Lower leg skin (tissue), 4 donors: Measurements from ENCODE around the gene LYSMD3. TPM values are rescaled to one million over a fixed set of nuclear protein-coding genes. Genes with fewer than 3 reads are reported as not detected.

ENCODE experiments used
- DNase-seq, 2 donors: peaks; one replicate each; pipeline ENCODE4 v3.0.0-alpha.2; 2019; ENCODE audit warnings: low spot score in 2 of 2
- H3K4me3 ChIP-seq: fragments of 200-600 bp; sonication (generic); 2 replicates; pipeline ENCODE4 v1.5.1; 2017; ENCODE audit warnings: mild to moderate bottlenecking, low read depth; ENCODE audit not compliant: poor library complexity, severe bottlenecking
- POLR2A ChIP-seq, 2 donors: fragments of 450-650 bp; IDR thresholded peaks; one replicate each; pipeline ENCODE4 v1.6.1; 2016 to 2017; ENCODE audit warnings: antibody characterized with exemption in 2 of 2, mild to moderate bottlenecking in 1 of 2, moderate library complexity in 1 of 2
- WGBS, 2 donors: methylation state at CpG; one replicate each; pipeline ENCODE4 v1.1.5; 2018; 5-methylcytosine and 5-hydroxymethylcytosine counted together
- intact Hi-C: fragments of 100-400 bp; cut with DNase I; formaldehyde crosslinking; loops from one replicate; pipeline ENCODE4 v1.15.0; 2023; ENCODE audit warnings: low total_unique reads
- total RNA-seq, 4 donors: library from RNA; depleted of rRNA; stranded (reverse); fragments of >200 nt; gene quantifications; one replicate each; pipeline ENCODE4 v1.1.0, GENCODE V29; 2016
- TF ChIP-seq, protein P1 (sequence below), 3 donors: fragments of 450-650 bp; IDR thresholded peaks; one replicate each; pipeline ENCODE4 v1.5.1; 2016; ENCODE audit warnings: antibody characterized with exemption in 3 of 3, mild to moderate bottlenecking in 3 of 3, moderate library complexity in 2 of 3

The LYSMD3 gene
- total RNA-seq, 4 donors from 2014 or later: 5.4 to 10.1 (median 7.4) TPM

- TF ChIP-seq POLR2A (IDR thresholded peaks at IDR 0.05): no peak
- TF ChIP-seq, protein P1, sequence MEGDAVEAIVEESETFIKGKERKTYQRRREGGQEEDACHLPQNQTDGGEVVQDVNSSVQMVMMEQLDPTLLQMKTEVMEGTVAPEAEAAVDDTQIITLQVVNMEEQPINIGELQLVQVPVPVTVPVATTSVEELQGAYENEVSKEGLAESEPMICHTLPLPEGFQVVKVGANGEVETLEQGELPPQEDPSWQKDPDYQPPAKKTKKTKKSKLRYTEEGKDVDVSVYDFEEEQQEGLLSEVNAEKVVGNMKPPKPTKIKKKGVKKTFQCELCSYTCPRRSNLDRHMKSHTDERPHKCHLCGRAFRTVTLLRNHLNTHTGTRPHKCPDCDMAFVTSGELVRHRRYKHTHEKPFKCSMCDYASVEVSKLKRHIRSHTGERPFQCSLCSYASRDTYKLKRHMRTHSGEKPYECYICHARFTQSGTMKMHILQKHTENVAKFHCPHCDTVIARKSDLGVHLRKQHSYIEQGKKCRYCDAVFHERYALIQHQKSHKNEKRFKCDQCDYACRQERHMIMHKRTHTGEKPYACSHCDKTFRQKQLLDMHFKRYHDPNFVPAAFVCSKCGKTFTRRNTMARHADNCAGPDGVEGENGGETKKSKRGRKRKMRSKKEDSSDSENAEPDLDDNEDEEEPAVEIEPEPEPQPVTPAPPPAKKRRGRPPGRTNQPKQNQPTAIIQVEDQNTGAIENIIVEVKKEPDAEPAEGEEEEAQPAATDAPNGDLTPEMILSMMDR (IDR thresholded peaks at IDR 0.05): no peak
- no peak overlapping the region for H3K4me3 ChIP-seq
- intact Hi-C loops: no loop called here
- no peak for DNase-seq
Measured at GRCh38 chr5:90553711-90554110, 24.3 kb upstream of the LYSMD3 start.

DNA sequence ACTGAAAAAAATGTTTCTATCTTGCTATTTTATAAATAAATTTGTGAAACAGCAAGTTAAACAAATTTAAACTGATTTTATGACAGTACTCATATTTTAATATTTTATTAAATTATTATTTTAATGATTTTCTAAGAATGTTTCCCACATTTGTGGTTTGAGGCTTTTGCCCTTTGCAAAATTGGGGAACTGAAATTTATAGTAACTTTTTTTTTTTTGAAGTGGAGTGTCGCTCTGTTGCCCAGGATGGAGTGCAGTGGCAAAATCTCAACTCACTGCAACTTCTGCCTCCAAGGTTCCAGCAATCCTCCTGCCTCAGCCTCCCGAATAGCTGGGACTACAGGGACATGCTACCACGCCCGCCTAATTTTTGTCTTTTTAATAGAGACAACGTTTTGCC lies 22.0 kb upstream of the LYSMD3 start:
- no peak for DNase-seq
- TF ChIP-seq POLR2A (IDR thresholded peaks at IDR 0.05): no peak
- TF ChIP-seq, protein P1 (IDR thresholded peaks at IDR 0.05): no peak
- 82 to 85% methylated on average over 5 of the region's 5 CpGs for WGBS, 2 donors
- no peak overlapping the region for H3K4me3 ChIP-seq
- intact Hi-C loops: no loop called here

DNA sequence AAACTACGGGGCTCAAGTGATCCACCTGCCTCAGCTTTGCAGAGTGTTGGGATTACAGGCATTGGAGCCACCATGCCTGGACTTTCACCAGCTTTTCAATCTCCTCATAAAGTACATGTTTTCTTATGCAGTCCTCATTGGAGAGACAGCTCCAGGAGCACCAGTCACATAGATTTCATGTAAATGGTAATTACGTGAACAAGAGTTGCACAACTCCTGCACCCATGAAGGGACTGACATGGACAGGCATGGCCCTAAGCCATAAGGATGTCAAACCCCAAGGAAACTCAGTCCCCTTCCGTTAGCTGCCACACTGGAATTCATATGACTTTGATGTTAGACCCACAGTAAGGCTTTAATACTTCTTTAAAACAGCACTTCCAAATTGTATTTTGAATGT lies 21.6 kb upstream of the LYSMD3 start:
- no peak for TF ChIP-seq POLR2A (IDR thresholded peaks at IDR 0.05)
- TF ChIP-seq, protein P1 (IDR thresholded peaks at IDR 0.05): no peak
- intact Hi-C loops: no loop called here
- no peak overlapping the region for H3K4me3 ChIP-seq
- DNase-seq: no peak
- WGBS, 2 donors: 76 to 79% methylated on average over 3 of the region's 3 CpGs

- WGBS, 2 donors: 76 to 90% methylated on average over 2 of the region's 2 CpGs
- TF ChIP-seq, protein P1 (IDR thresholded peaks at IDR 0.05): no peak
- TF ChIP-seq POLR2A (IDR thresholded peaks at IDR 0.05): no peak
- no peak overlapping the region for H3K4me3 ChIP-seq
- intact Hi-C loops: no loop called here
- DNase-seq: no peak
Measured at GRCh38 chr5:90549729-90550275, 20.4 kb upstream of the LYSMD3 start.

DNA sequence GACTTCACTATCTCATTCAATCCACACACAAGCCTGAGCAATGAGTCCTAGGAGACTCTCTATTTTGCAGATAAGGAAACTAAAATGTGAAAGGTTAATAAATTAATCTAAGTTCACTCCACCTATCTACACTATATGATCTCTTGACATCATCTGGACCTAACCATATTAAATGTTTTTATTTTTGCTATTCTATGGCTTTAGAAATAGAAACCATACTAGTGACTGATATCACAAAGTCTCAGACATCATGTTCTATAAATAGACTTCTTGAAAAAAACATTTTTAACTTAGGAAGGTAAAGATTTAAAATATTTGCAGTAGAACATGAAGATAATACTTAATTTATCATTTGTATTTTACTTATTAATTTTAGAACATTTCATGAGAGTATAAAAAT lies 19.8 kb upstream of the LYSMD3 start:
- TF ChIP-seq, protein P1 (IDR thresholded peaks at IDR 0.05): no peak
- no peak for TF ChIP-seq POLR2A (IDR thresholded peaks at IDR 0.05)
- no peak overlapping the region for H3K4me3 ChIP-seq
- intact Hi-C loops: no loop called here
- DNase-seq: no peak

GRCh38 chr5:90548069-90548593 lies 18.7 kb upstream of the LYSMD3 start:
- intact Hi-C loops: no loop called here
- H3K4me3 ChIP-seq: no peak overlapping the region
- 34 to 55% methylated on average over 5 of the region's 5 CpGs for WGBS, 2 donors
- TF ChIP-seq, protein P1 (IDR thresholded peaks at IDR 0.05): no peak
- TF ChIP-seq POLR2A (IDR thresholded peaks at IDR 0.05): no peak
- DNase-seq: no peak
